HepG2 (cell line): ENCODE data around the gene CAVIN1. TPM values are rescaled to one million over a fixed set of nuclear protein-coding genes. Genes with fewer than 3 reads are reported as not detected.

Experiments used
- SETDB1 ChIP-seq: sonication (generic); formaldehyde crosslinking; IDR thresholded peaks from 2 replicates; pipeline ENCODE4 v1.5.1; 2020; ENCODE audit warnings: missing genetic modification reagents, mild to moderate bottlenecking, borderline replicate concordance
- ZNF776 ChIP-seq: sonication (generic); formaldehyde crosslinking; IDR thresholded peaks from 2 replicates; pipeline ENCODE4 v1.4.0; 2020; ENCODE audit warnings: mild to moderate bottlenecking, missing genetic modification reagents
- polyA plus RNA-seq, 8 experiments: library from polyadenylated mRNA; depleted of rRNA in 3 of 8; stranded (reverse) in 7 of 8; unstranded in 1 of 8; fragments of >200 nt; fragmentation: Illumina TruSeq in 4 of 8; extraction: Trizol in 4 of 8; gene quantifications; 2 replicates each; pipeline versions ENCODE4 v1.2.1 to v1.2.3, GENCODE V29; 2011 to 2016; ENCODE audit warnings: low read depth in 4 of 8, missing spikeins in 1 of 8, mixed read lengths in 1 of 8; ENCODE audit not compliant: insufficient read depth in 1 of 8
- total RNA-seq, 5 experiments: library from RNA; depleted of rRNA; stranded (reverse); fragments of >200 nt; fragmentation: Illumina TruSeq; extraction: Trizol; gene quantifications; 2 replicates each; pipeline ENCODE4 v1.2.3, GENCODE V29; 2016; ENCODE audit warnings: low read depth in 1 of 5
- TF ChIP-seq, protein P1 (sequence below): sonication (generic); formaldehyde crosslinking; IDR thresholded peaks from 2 replicates; pipeline ENCODE4 v1.4.0; 2020; ENCODE audit warnings: missing genetic modification reagents
- TF ChIP-seq, protein P2 (sequence below): IDR thresholded peaks from 2 replicates; pipeline ENCODE4 v1.6.1; 2016; ENCODE audit warnings: mild to moderate bottlenecking
- TF ChIP-seq, protein P3 (sequence below): sonication (generic); formaldehyde crosslinking; IDR thresholded peaks from 2 replicates; pipeline ENCODE4 v1.9.0; 2021; ENCODE audit warnings: missing genetic modification reagents, mild to moderate bottlenecking, borderline replicate concordance

The CAVIN1 gene
- total and polyA plus RNA-seq, 2 of the 13 experiments (the other 11 are each of a cell fraction or from before 2014, with no cell fraction given), result 15.9 to 25.5 TPM

DNA sequence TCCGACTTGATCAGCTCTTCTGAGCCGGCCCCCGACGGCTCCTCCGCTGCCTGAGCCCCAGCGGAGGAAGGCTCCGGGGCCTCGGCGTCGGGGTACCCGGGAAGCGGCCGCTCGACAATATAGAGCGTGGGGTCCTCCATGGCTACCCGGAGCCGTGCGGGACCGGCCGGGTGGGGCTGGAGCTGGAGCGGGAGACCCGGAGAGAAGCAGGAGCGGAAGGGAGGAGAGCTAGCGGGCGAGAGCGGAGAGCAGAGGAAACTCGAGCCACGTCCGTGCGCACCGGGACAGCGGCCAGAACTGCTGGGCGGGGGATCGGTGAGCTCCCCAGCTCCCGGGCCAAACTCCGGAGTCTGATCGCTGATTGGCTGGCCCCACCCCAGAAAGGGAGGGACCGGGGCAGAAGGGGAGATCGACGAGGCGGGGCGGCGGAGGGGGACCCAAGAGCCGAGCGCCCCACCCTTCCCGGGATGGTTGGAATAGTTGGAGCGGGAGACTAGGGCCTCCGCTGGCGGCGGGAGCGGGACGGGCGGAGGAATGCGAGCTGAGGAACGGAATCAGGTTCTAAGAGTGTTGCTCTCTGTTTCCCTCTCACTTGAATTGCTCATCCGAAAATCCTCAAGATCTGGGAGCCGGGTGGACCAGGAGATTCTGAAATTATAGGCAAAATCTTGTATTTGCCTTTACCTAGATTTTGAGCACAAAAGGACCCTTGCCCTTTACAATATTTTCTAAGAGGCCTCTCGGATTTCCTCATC is at the start of gene CAVIN1 (continued):
- TF ChIP-seq, protein P1, sequence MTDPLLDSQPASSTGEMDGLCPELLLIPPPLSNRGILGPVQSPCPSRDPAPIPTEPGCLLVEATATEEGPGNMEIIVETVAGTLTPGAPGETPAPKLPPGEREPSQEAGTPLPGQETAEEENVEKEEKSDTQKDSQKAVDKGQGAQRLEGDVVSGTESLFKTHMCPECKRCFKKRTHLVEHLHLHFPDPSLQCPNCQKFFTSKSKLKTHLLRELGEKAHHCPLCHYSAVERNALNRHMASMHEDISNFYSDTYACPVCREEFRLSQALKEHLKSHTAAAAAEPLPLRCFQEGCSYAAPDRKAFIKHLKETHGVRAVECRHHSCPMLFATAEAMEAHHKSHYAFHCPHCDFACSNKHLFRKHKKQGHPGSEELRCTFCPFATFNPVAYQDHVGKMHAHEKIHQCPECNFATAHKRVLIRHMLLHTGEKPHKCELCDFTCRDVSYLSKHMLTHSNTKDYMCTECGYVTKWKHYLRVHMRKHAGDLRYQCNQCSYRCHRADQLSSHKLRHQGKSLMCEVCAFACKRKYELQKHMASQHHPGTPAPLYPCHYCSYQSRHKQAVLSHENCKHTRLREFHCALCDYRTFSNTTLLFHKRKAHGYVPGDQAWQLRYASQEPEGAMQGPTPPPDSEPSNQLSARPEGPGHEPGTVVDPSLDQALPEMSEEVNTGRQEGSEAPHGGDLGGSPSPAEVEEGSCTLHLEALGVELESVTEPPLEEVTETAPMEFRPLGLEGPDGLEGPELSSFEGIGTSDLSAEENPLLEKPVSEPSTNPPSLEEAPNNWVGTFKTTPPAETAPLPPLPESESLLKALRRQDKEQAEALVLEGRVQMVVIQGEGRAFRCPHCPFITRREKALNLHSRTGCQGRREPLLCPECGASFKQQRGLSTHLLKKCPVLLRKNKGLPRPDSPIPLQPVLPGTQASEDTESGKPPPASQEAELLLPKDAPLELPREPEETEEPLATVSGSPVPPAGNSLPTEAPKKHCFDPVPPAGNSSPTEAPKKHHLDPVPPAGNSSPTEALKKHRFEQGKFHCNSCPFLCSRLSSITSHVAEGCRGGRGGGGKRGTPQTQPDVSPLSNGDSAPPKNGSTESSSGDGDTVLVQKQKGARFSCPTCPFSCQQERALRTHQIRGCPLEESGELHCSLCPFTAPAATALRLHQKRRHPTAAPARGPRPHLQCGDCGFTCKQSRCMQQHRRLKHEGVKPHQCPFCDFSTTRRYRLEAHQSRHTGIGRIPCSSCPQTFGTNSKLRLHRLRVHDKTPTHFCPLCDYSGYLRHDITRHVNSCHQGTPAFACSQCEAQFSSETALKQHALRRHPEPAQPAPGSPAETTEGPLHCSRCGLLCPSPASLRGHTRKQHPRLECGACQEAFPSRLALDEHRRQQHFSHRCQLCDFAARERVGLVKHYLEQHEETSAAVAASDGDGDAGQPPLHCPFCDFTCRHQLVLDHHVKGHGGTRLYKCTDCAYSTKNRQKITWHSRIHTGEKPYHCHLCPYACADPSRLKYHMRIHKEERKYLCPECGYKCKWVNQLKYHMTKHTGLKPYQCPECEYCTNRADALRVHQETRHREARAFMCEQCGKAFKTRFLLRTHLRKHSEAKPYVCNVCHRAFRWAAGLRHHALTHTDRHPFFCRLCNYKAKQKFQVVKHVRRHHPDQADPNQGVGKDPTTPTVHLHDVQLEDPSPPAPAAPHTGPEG, result peak; percentile 88
- TF ChIP-seq, protein P2, sequence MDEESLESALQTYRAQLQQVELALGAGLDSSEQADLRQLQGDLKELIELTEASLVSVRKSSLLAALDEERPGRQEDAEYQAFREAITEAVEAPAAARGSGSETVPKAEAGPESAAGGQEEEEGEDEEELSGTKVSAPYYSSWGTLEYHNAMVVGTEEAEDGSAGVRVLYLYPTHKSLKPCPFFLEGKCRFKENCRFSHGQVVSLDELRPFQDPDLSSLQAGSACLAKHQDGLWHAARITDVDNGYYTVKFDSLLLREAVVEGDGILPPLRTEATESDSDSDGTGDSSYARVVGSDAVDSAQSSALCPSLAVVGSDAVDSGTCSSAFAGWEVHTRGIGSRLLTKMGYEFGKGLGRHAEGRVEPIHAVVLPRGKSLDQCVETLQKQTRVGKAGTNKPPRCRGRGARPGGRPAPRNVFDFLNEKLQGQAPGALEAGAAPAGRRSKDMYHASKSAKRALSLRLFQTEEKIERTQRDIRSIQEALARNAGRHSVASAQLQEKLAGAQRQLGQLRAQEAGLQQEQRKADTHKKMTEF, result peak; percentile 84
- TF ChIP-seq, protein P3, sequence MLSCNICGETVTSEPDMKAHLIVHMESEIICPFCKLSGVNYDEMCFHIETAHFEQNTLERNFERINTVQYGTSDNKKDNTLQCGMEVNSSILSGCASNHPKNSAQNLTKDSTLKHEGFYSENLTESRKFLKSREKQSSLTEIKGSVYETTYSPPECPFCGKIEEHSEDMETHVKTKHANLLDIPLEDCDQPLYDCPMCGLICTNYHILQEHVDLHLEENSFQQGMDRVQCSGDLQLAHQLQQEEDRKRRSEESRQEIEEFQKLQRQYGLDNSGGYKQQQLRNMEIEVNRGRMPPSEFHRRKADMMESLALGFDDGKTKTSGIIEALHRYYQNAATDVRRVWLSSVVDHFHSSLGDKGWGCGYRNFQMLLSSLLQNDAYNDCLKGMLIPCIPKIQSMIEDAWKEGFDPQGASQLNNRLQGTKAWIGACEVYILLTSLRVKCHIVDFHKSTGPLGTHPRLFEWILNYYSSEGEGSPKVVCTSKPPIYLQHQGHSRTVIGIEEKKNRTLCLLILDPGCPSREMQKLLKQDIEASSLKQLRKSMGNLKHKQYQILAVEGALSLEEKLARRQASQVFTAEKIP (CRISPR knock-in tag), result no peak
- TF ChIP-seq ZNF776 (CRISPR knock-in tag) (peak; percentile 87; the same call in 1 of the 2 replicates), SETDB1 (CRISPR knock-in tag) (no peak)
